ENCODE measurements around the gene DTX4.

DTX4 gene

DNA sequence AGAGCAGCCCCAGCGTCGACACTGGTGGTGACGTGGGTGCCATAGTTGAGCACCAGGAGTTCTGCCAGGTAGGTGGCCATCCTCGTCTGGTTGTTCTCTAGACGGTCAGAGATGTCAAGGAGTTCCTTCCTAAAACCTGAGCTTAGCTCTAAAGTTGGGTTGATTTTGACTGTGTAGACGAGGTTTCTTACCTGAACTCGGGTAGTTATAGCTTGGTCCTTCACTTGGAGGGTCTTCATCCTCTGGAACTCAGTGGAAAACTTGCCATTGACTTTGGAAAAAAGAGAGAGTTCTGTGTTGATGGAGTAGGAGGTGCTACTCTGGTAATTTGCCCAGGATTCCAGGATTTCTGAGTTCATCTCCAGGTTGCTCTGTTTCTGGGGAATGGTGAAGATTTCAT is 40.3 kb downstream of the DTX4 start (continued):
- TF ChIP-seq ZBTB21 (tag by site-specific recombination; IDR thresholded peaks at IDR 0.05) (no peak), HOXC10 (CRISPR knock-in tag; IDR thresholded peaks at IDR 0.05) (no peak), ZNF571 (tag by site-specific recombination; IDR thresholded peaks at IDR 0.05) (no peak)

- Histone ChIP-seq H3K4me1 (ENCODE audit: control insufficient read depth, insufficient read depth, low read length) (no peaks in the 10 kb centered on the region), H3K9me3 (ENCODE audit: control insufficient read depth, insufficient read depth, low read depth, low read length) (no peaks in the 10 kb centered on the region), H3K27ac (ENCODE audit: extremely low read depth, low read depth, low read length) (no peak within 1 kb of the TSS), H3K4me3 (ENCODE audit: low read depth, low read length) (no peak within 1 kb of the TSS), H3K36me3 (ENCODE audit: control insufficient read depth in 2 of 2, insufficient read depth in 1 of 2, low read length in 2 of 2) (no peaks in the 10 kb centered on the region)
- TF ChIP-seq, protein P1, sequence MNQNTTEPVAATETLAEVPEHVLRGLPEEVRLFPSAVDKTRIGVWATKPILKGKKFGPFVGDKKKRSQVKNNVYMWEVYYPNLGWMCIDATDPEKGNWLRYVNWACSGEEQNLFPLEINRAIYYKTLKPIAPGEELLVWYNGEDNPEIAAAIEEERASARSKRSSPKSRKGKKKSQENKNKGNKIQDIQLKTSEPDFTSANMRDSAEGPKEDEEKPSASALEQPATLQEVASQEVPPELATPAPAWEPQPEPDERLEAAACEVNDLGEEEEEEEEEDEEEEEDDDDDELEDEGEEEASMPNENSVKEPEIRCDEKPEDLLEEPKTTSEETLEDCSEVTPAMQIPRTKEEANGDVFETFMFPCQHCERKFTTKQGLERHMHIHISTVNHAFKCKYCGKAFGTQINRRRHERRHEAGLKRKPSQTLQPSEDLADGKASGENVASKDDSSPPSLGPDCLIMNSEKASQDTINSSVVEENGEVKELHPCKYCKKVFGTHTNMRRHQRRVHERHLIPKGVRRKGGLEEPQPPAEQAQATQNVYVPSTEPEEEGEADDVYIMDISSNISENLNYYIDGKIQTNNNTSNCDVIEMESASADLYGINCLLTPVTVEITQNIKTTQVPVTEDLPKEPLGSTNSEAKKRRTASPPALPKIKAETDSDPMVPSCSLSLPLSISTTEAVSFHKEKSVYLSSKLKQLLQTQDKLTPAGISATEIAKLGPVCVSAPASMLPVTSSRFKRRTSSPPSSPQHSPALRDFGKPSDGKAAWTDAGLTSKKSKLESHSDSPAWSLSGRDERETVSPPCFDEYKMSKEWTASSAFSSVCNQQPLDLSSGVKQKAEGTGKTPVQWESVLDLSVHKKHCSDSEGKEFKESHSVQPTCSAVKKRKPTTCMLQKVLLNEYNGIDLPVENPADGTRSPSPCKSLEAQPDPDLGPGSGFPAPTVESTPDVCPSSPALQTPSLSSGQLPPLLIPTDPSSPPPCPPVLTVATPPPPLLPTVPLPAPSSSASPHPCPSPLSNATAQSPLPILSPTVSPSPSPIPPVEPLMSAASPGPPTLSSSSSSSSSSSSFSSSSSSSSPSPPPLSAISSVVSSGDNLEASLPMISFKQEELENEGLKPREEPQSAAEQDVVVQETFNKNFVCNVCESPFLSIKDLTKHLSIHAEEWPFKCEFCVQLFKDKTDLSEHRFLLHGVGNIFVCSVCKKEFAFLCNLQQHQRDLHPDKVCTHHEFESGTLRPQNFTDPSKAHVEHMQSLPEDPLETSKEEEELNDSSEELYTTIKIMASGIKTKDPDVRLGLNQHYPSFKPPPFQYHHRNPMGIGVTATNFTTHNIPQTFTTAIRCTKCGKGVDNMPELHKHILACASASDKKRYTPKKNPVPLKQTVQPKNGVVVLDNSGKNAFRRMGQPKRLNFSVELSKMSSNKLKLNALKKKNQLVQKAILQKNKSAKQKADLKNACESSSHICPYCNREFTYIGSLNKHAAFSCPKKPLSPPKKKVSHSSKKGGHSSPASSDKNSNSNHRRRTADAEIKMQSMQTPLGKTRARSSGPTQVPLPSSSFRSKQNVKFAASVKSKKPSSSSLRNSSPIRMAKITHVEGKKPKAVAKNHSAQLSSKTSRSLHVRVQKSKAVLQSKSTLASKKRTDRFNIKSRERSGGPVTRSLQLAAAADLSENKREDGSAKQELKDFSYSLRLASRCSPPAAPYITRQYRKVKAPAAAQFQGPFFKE (tag by site-specific recombination; IDR thresholded peaks at IDR 0.05; ENCODE audit: borderline replicate concordance) = no peak
- no peak for TF ChIP-seq ZFHX2 (tag by site-specific recombination; conservative IDR thresholded peaks at IDR 0.05)
- no peak for TF ChIP-seq ZNF426 (tag by site-specific recombination; IDR thresholded peaks at IDR 0.05)
- TF ChIP-seq GLI4 (tag by site-specific recombination; IDR thresholded peaks at IDR 0.05) = no peak
- no peak for TF ChIP-seq MYNN (tag by site-specific recombination; IDR thresholded peaks at IDR 0.05; ENCODE audit: borderline replicate concordance)
- ChIA-PET CTCF (interaction anchor here (1.2 kb wide), 1 partner anchor 41 kb away, joined by 3 read pairs; the partner anchor contains the start of gene DTX4), POLR2A (no interaction called here)
Observed at GRCh38 chr11:59212744-59213631, 41.1 kb downstream of the DTX4 start, which contains the start of gene MPEG1. Gene MPEG1, minus strand, starts transcription at chr11:59212927. Its CDS starts 62 bp downstream, at chr11:59212865.

DNA sequence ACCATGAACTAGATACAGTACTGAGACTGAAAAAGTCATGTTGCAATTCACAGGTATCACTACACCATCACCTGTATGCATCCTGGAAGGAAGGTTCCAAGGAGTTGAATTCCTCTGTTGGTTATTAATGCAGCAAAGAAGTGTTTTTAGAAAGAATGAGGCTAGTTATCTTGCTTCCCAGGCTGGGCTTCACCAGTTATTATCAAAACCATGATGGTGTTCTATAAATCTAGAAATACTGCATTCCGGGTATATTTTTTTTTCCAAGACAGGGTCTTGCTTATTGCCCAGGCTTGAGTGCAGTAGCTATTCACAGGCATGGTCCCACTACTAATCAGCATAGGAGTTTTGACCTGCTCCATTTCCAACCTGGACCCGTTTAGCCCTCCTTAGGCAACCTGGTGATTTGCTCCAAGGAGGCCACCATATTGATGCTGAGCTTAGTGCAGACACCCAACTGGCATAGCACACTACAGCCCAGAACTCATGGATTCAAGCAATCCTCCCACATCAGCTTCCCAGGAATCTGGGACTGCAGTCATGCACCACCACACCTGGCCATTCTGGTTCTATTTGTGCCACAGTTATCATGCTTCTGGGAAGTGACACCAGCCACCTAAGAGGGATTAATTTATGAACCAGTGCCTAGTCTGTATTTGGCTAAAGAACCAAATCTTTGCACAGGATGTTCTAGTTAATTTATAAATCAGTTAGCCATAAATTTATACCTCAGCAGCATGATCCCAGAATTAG is 42.4 kb downstream of the DTX4 start:
- Histone ChIP-seq H3K4me3 (ENCODE audit: low read depth, low read length) (no peak overlapping the region), H3K27ac (ENCODE audit: extremely low read depth, low read depth, low read length) (no peak overlapping the region), H3K9me3 (ENCODE audit: control insufficient read depth, insufficient read depth, low read depth, low read length) (no peaks in the 10 kb centered on the region), H3K4me1 (ENCODE audit: control insufficient read depth, insufficient read depth, low read length) (no peaks in the 10 kb centered on the region), H3K36me3 (ENCODE audit: control insufficient read depth in 2 of 2, insufficient read depth in 1 of 2, low read length in 2 of 2) (no peaks in the 10 kb centered on the region)
- POLR2A ChIA-PET = no interaction called here
- TF ChIP-seq ZNF184 (tag by site-specific recombination; IDR thresholded peaks at IDR 0.05) (no peak), ZNF791 (tag by site-specific recombination; IDR thresholded peaks at IDR 0.05) (no peak)
- CTCF ChIA-PET = no interaction called here

All from HEK293 (cell line).